B cell (primary cell): ENCODE results near the gene WRAP73. TPM values are rescaled to one million over a fixed set of nuclear protein-coding genes. Genes with fewer than 3 reads are reported as not detected.

ENCODE experiments used
- ATAC-seq: fragments of 200-7000 bp; cut with Tn5 transposase; one replicate; pipeline ENCODE4 v1.10.0; 2021; ENCODE audit warnings: low read depth, mild to moderate bottlenecking, moderate number of reproducible peaks, moderate library complexity
- CTCF ChIA-PET: fragments of 350-600 bp; sonication (Branson Sonifier 250); formaldehyde crosslinking; loops from one replicate; lab custom pipeline; 2021; ENCODE audit warnings: antibody characterized with exemption, inconsistent platforms; lab: Charles Lee
- POLR2A ChIA-PET: fragments of 350-600 bp; sonication (Branson Sonifier 250); formaldehyde crosslinking; loops from one replicate; lab custom pipeline; 2021; ENCODE audit warnings: antibody characterized with exemption; lab: Charles Lee
- DNase-seq: peaks from one replicate; pipeline ENCODE4 v3.0.0; 2013
- H2AFZ ChIP-seq: 2 replicates; pipeline ENCODE4 v1.6.1; 2012; ENCODE audit warnings: mild to moderate bottlenecking, low read depth, low read length; ENCODE audit not compliant: insufficient read depth, poor library complexity, severe bottlenecking
- H3K27ac ChIP-seq, 2 donors: 1 replicate in 1 of 2; 2 replicates in 1 of 2; pipeline ENCODE4 v1.5.1; 2012 to 2013; ENCODE audit warnings: low read length in 2 of 2, mild to moderate bottlenecking in 2 of 2, moderate library complexity in 1 of 2
- H3K27me3 ChIP-seq, 4 experiments: fragments of 200-600 bp in 1 of 4; sonication (generic) in 1 of 4; replicated peaks in 1 of 4; 1 replicate in 2 of 4; 2 replicates in 2 of 4; pipeline versions ENCODE4 v1.6.1 to v1.7.0; 2013 to 2016; ENCODE audit warnings: low read length in 3 of 4, mild to moderate bottlenecking in 2 of 4, mixed read lengths in 1 of 4, moderate library complexity in 1 of 4; ENCODE audit not compliant: insufficient read depth in 4 of 4, control insufficient read depth in 3 of 4; ENCODE audit errors: control extremely low read depth in 1 of 4
- H3K36me3 ChIP-seq, 2 experiments: replicated peaks in 1 of 2; 1 replicate in 1 of 2; 2 replicates in 1 of 2; pipeline versions ENCODE4 v1.6.1 to v1.7.1; 2013; ENCODE audit warnings: low read length in 1 of 2; ENCODE audit not compliant: insufficient read depth in 2 of 2, control insufficient read depth in 1 of 2; ENCODE audit errors: control extremely low read depth in 1 of 2, extremely low read depth in 1 of 2
- H3K4me1 ChIP-seq, 2 donors: fragments of 200-600 bp in 1 of 2; sonication (generic) in 1 of 2; 1 replicate in 1 of 2; 2 replicates in 1 of 2; pipeline versions ENCODE4 v1.5.1 to v1.6.1; 2013 to 2017; ENCODE audit warnings: low read length in 2 of 2; ENCODE audit not compliant: control insufficient read depth in 2 of 2, insufficient read depth in 2 of 2
- H3K4me2 ChIP-seq: replicated peaks from 2 replicates; pipeline ENCODE3; 2012; ENCODE audit warnings: mild to moderate bottlenecking, low read depth, low read length; ENCODE audit not compliant: poor library complexity, severe bottlenecking
- H3K4me3 ChIP-seq, 5 experiments: fragments of 200-600 bp in 1 of 5; sonication (generic) in 1 of 5; 1 replicate in 3 of 5; 2 replicates in 2 of 5; pipeline versions ENCODE4 v1.5.1 to v1.7.0; 2011 to 2016; ENCODE audit warnings: low read length in 4 of 5, mild to moderate bottlenecking in 4 of 5, low read depth in 2 of 5, control low read depth in 1 of 5, moderate library complexity in 1 of 5; ENCODE audit not compliant: insufficient read depth in 1 of 5; ENCODE audit errors: control extremely low read depth in 1 of 5, extremely low read depth in 1 of 5
- H3K79me2 ChIP-seq: fragments of 200-600 bp; sonication (generic); one replicate; pipeline ENCODE4 v1.6.0; 2016; ENCODE audit warnings: low read length; ENCODE audit not compliant: control insufficient read depth, insufficient read depth
- H3K9ac ChIP-seq: fragments of 200-600 bp; sonication (generic); 2 replicates; pipeline ENCODE4 v1.6.1; 2017; ENCODE audit warnings: mild to moderate bottlenecking, low read length, moderate library complexity
- H3K9me3 ChIP-seq, 3 donors: one replicate each; pipeline versions ENCODE4 v1.6.1 to v1.7.1; 2013; ENCODE audit warnings: low read length in 2 of 3; ENCODE audit not compliant: control insufficient read depth in 2 of 3, insufficient read depth in 1 of 3; ENCODE audit errors: control extremely low read depth in 1 of 3
- H4K20me1 ChIP-seq: 2 replicates; pipeline ENCODE4 v1.6.0; 2012; ENCODE audit warnings: mild to moderate bottlenecking, low read length; ENCODE audit not compliant: insufficient read depth, control insufficient read depth, poor library complexity, severe bottlenecking
- H3K27ac Mint-ChIP-seq: one replicate; pipeline ENCODE4 v1.8.0; 2021; ENCODE audit warnings: mixed read lengths
- H3K27me3 Mint-ChIP-seq: one replicate; pipeline ENCODE4 v1.8.0; 2021; ENCODE audit warnings: mixed read lengths
- H3K4me1 Mint-ChIP-seq: one replicate; pipeline ENCODE4 v1.8.0; 2021; ENCODE audit warnings: mixed read lengths
- H3K4me3 Mint-ChIP-seq: one replicate; pipeline ENCODE4 v1.8.0; 2021; ENCODE audit warnings: mixed read lengths
- H3K9me3 Mint-ChIP-seq: one replicate; pipeline ENCODE4 v1.8.0; 2022; ENCODE audit warnings: mixed read lengths; ENCODE audit not compliant: insufficient read depth
- CTCF ChIP-seq: fragments of 200-600 bp; IDR thresholded peaks from one replicate; pipeline ENCODE4 v1.8.0; 2022; ENCODE audit warnings: antibody characterized with exemption, mild to moderate bottlenecking
- EZH2 ChIP-seq: IDR thresholded peaks from 2 replicates; pipeline ENCODE4 v1.6.1; 2012; ENCODE audit warnings: borderline replicate concordance, low read depth, mild to moderate bottlenecking, moderate library complexity, low read length; ENCODE audit not compliant: insufficient read depth, poor library complexity, severe bottlenecking
- WGBS: methylation state at CpG from one replicate; pipeline ENCODE4 v1.1.5; 2013; ENCODE audit warnings: missing lambda C conversion rate; ENCODE audit not compliant: insufficient coverage; 5-methylcytosine and 5-hydroxymethylcytosine counted together
- intact Hi-C: fragments of 100-400 bp; cut with micrococcal nuclease; formaldehyde crosslinking; loops from one replicate; pipeline ENCODE4 v1.10.0; 2022
- polyA plus RNA-seq: library from polyadenylated mRNA; depleted of rRNA; stranded (reverse); fragments of >200 nt; gene quantifications from 2 replicates; pipeline ENCODE4 v1.2.3, GENCODE V29; 2012
- total RNA-seq, 2 donors: library from RNA; stranded (reverse); fragments of 120-200 nt in 1 of 2; gene quantifications; 1 replicate in 1 of 2; 2 replicates in 1 of 2; pipeline versions ENCODE4 v1.2.3 to v1.2.4, GENCODE V29; 2013 to 2022

WRAP73 gene
- total and polyA plus RNA-seq, 2 donors (not counting 1 experiment from before 2014, with no cell fraction given): 37.1 to 68.5 TPM

- Histone ChIP-seq H3K27ac (no peak overlapping the region), H3K9me3 (no peaks in the 10 kb centered on the region), H3K4me1 (peaks cover 6 to 11% of the 10 kb centered on the region in 2 donors), H3K36me3 (peaks cover 0 to 67% of the 10 kb centered on the region in 2 experiments), H3K9ac (no peak overlapping the region), H3K27me3 (no peaks in the 10 kb centered on the region), H3K79me2 (no peaks in the 10 kb centered on the region), H4K20me1 (peaks cover 5% of the 10 kb centered on the region), H2AFZ (no peak overlapping the region), H3K4me3 (no peak overlapping the region), H3K4me2 (no peak overlapping the region)
- H3K27ac Mint-ChIP-seq: no peak overlapping the region
- H3K4me3 Mint-ChIP-seq: no peak overlapping the region
- ATAC-seq (no peak), DNase-seq (no peak)
- peaks cover 14% of the 10 kb centered on the region for H3K4me1 Mint-ChIP-seq
- H3K27me3 Mint-ChIP-seq: no peaks in the 10 kb centered on the region
- ChIA-PET POLR2A (no interaction called here), CTCF (interaction anchor here (1.1 to 3.8 kb wide), 4 partner anchors 10 to 177 kb away, joined by 4 to 37 read pairs (median 5); no protein-coding TSS in a partner anchor)
- WGBS: 57% methylated on average over 9 of the region's 11 CpGs
- intact Hi-C loops: no loop called here
- H3K9me3 Mint-ChIP-seq: no peaks in the 10 kb centered on the region
- TF ChIP-seq EZH2: no peak
- no peak for TF ChIP-seq CTCF
Measured at GRCh38 chr1:3630161-3630611, 19.7 kb downstream of the WRAP73 start.

GRCh38 chr1:3629561-3630160 is 20.2 kb downstream of the WRAP73 start:
- peaks cover 5% of the 10 kb centered on the region for H4K20me1 ChIP-seq
- no peak overlapping the region for H3K9ac ChIP-seq
- ATAC-seq (no peak), DNase-seq (no peak)
- no peak overlapping the region for H2AFZ ChIP-seq
- Mint-ChIP-seq H3K4me1 (peaks cover 14% of the 10 kb centered on the region), H3K27me3 (no peaks in the 10 kb centered on the region), H3K9me3 (no peaks in the 10 kb centered on the region), H3K4me3 (no peak overlapping the region), H3K27ac (no peak overlapping the region)
- no peak overlapping the region for H3K27ac ChIP-seq
- peaks cover 0 to 62% of the 10 kb centered on the region in 2 experiments for H3K36me3 ChIP-seq
- H3K4me1 ChIP-seq: peaks cover 6 to 11% of the 10 kb centered on the region in 2 donors
- 91% methylated on average over 15 of the region's 16 CpGs for WGBS
- intact Hi-C loops: loop anchor here (10.0 kb wide), 3 partner anchors 225 to 1215 kb away; partner anchors contain the start of genes CEP104, DFFB and PEX10
- TF ChIP-seq EZH2 (no peak), CTCF (no peak)
- no peak overlapping the region for H3K4me2 ChIP-seq
- POLR2A ChIA-PET: interaction anchor here (0.6 kb wide), 1 partner anchor 1214 kb away, joined by 5 read pairs; no protein-coding TSS in a partner anchor
- no peaks in the 10 kb centered on the region for H3K27me3 ChIP-seq
- CTCF ChIA-PET: interaction anchor here (1.1 to 3.8 kb wide), 4 partner anchors 9 to 176 kb away, joined by 4 to 37 read pairs (median 5); no protein-coding TSS in a partner anchor
- no peaks in the 10 kb centered on the region for H3K79me2 ChIP-seq
- no peaks in the 10 kb centered on the region for H3K9me3 ChIP-seq
- H3K4me3 ChIP-seq: no peak overlapping the region
